ENCODE results near the gene RAB30.

The RAB30 gene

DNA sequence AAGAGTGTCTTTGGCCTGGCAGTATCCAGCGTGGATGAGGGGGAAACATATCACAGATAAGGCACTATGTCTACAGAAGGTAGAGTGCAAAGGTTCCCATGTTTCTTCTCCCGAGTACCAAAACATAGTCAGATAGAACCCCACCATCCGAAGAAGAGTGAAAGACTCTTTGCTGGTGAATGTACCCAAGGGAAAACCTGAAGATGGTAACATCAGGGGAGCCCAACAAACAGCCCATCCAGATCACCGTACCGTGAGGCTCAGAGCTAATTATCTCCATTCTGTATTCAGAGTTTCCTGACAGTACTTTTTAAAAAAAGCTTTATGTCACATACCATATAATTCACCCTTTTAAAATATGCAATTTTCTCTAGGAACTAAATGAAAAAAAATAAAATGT, 44.4 kb downstream of the RAB30 start:
- Histone ChIP-seq H3K36me3 (ENCODE audit: control insufficient read depth in 2 of 2, insufficient read depth in 1 of 2, low read length in 2 of 2) (no peaks in the 10 kb centered on the region), H3K4me1 (ENCODE audit: control insufficient read depth, insufficient read depth, low read length) (no peaks in the 10 kb centered on the region), H3K27ac (ENCODE audit: extremely low read depth, low read depth, low read length) (no peak overlapping the region), H3K9me3 (ENCODE audit: control insufficient read depth, insufficient read depth, low read depth, low read length) (no peaks in the 10 kb centered on the region), H3K4me3 (ENCODE audit: low read depth, low read length) (no peak overlapping the region)
- TF ChIP-seq ZNF146 (tag by site-specific recombination; IDR thresholded peaks at IDR 0.05) (no peak), SCRT1 (tag by site-specific recombination; IDR thresholded peaks at IDR 0.05; ENCODE audit: borderline replicate concordance) (no peak), ZNF302 (tag by site-specific recombination; IDR thresholded peaks at IDR 0.05; ENCODE audit: low read depth) (no peak)
- ChIA-PET CTCF (interaction anchor here (0.7 kb wide), 2 partner anchors 8 to 19 kb away, joined by 3 read pairs; no protein-coding TSS in a partner anchor), POLR2A (no interaction called here)

DNA sequence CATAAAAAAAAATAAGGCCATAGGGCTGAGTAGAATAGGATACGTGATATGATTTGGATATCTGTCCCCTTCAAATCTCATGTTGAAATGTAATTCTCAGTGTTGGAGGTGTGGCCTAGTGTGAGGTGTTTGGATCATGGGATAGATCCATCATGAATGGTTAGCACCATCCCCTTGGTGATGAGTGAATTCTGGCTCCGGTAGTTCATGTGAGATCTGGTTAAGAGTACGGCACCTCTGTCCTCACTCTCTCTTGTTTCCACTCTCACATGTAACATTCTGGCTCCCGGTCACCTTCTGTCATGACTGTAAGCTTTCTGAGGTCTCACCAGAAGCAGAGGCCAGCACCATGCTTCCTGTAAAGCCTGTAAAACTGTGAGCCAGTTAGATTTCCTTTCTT, 45.5 kb downstream of the RAB30 start:
- Histone ChIP-seq H3K4me3 (ENCODE audit: low read depth, low read length) (no peak overlapping the region), H3K36me3 (ENCODE audit: control insufficient read depth in 2 of 2, insufficient read depth in 1 of 2, low read length in 2 of 2) (no peaks in the 10 kb centered on the region), H3K9me3 (ENCODE audit: control insufficient read depth, insufficient read depth, low read depth, low read length) (no peaks in the 10 kb centered on the region), H3K4me1 (ENCODE audit: control insufficient read depth, insufficient read depth, low read length) (no peaks in the 10 kb centered on the region), H3K27ac (ENCODE audit: extremely low read depth, low read depth, low read length) (no peak overlapping the region)
- TF ChIP-seq, protein P1, sequence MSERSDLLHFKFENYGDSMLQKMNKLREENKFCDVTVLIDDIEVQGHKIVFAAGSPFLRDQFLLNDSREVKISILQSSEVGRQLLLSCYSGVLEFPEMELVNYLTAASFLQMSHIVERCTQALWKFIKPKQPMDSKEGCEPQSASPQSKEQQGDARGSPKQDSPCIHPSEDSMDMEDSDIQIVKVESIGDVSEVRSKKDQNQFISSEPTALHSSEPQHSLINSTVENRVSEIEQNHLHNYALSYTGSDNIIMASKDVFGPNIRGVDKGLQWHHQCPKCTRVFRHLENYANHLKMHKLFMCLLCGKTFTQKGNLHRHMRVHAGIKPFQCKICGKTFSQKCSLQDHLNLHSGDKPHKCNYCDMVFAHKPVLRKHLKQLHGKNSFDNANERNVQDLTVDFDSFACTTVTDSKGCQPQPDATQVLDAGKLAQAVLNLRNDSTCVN (tag by site-specific recombination; optimal IDR thresholded peaks at IDR 0.05) = no peak
- TF ChIP-seq GLI2 (tag by site-specific recombination; IDR thresholded peaks at IDR 0.05; ENCODE audit: borderline replicate concordance, low read depth) = no peak
- TF ChIP-seq, protein P2, sequence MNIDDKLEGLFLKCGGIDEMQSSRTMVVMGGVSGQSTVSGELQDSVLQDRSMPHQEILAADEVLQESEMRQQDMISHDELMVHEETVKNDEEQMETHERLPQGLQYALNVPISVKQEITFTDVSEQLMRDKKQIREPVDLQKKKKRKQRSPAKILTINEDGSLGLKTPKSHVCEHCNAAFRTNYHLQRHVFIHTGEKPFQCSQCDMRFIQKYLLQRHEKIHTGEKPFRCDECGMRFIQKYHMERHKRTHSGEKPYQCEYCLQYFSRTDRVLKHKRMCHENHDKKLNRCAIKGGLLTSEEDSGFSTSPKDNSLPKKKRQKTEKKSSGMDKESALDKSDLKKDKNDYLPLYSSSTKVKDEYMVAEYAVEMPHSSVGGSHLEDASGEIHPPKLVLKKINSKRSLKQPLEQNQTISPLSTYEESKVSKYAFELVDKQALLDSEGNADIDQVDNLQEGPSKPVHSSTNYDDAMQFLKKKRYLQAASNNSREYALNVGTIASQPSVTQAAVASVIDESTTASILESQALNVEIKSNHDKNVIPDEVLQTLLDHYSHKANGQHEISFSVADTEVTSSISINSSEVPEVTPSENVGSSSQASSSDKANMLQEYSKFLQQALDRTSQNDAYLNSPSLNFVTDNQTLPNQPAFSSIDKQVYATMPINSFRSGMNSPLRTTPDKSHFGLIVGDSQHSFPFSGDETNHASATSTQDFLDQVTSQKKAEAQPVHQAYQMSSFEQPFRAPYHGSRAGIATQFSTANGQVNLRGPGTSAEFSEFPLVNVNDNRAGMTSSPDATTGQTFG (tag by site-specific recombination; IDR thresholded peaks at IDR 0.05; ENCODE audit: borderline replicate concordance) = no peak
- TF ChIP-seq RBAK (tag by site-specific recombination; IDR thresholded peaks at IDR 0.05) = no peak
- TF ChIP-seq ZNF561 (tag by site-specific recombination; IDR thresholded peaks at IDR 0.05; ENCODE audit: borderline replicate concordance) = no peak
- TF ChIP-seq ZNF843 (tag by site-specific recombination; IDR thresholded peaks at IDR 0.05) = no peak
- no peak for TF ChIP-seq ZNF660 (tag by site-specific recombination; IDR thresholded peaks at IDR 0.05)
- TF ChIP-seq, protein P3, sequence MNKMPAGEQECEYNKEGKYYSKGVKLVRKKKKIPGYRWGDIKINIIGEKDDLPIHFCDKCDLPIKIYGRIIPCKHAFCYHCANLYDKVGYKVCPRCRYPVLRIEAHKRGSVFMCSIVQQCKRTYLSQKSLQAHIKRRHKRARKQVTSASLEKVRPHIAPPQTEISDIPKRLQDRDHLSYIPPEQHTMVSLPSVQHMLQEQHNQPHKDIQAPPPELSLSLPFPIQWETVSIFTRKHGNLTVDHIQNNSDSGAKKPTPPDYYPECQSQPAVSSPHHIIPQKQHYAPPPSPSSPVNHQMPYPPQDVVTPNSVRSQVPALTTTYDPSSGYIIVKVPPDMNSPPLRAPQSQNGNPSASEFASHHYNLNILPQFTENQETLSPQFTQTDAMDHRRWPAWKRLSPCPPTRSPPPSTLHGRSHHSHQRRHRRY (tag by site-specific recombination; IDR thresholded peaks at IDR 0.05) = no peak
- ChIA-PET CTCF (interaction anchor here (0.8 kb wide), 1 partner anchor 8 kb away, joined by 3 read pairs; no protein-coding TSS in a partner anchor), POLR2A (no interaction called here)

DNA sequence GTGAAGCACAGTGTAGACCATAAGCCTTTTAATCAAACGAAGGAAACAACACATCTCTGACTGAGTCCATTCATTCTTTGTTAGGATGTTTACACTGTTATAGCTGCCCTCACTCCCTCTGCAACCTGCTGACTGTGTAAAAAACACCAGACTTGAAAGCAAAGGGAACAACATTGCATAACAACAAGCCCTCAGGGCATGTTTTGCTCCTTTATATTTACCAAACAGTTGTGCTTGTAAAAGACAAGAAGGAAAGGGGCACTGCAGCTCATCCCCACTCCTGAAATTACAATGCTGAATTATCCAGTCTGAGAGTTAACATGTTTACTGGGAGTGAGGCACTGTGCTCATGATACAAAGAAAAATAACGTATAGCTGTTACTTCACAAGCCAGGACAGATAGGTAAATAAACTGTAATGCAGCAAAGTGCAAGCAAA, 46.4 kb downstream of the RAB30 start:
- no peaks in the 10 kb centered on the region for H3K9me3 ChIP-seq (ENCODE audit: control insufficient read depth, insufficient read depth, low read depth, low read length)
- no peaks in the 10 kb centered on the region for H3K36me3 ChIP-seq (ENCODE audit: control insufficient read depth in 2 of 2, insufficient read depth in 1 of 2, low read length in 2 of 2)
- CTCF ChIA-PET = interaction anchor here (0.8 kb wide), 1 partner anchor 9 kb away, joined by 3 read pairs; no protein-coding TSS in a partner anchor
- H3K4me1 ChIP-seq (ENCODE audit: control insufficient read depth, insufficient read depth, low read length) = no peaks in the 10 kb centered on the region
- TF ChIP-seq, protein P4, sequence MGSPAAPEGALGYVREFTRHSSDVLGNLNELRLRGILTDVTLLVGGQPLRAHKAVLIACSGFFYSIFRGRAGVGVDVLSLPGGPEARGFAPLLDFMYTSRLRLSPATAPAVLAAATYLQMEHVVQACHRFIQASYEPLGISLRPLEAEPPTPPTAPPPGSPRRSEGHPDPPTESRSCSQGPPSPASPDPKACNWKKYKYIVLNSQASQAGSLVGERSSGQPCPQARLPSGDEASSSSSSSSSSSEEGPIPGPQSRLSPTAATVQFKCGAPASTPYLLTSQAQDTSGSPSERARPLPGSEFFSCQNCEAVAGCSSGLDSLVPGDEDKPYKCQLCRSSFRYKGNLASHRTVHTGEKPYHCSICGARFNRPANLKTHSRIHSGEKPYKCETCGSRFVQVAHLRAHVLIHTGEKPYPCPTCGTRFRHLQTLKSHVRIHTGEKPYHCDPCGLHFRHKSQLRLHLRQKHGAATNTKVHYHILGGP (tag by site-specific recombination; IDR thresholded peaks at IDR 0.05) = no peak
- H3K4me3 ChIP-seq (ENCODE audit: low read depth, low read length) = no peak overlapping the region
- no peak overlapping the region for H3K27ac ChIP-seq (ENCODE audit: extremely low read depth, low read depth, low read length)
- POLR2A ChIA-PET = no interaction called here
